ENCODE results near the gene CD69. TPM values are rescaled to one million over a fixed set of nuclear protein-coding genes. Genes with fewer than 3 reads are reported as not detected.

CD69 gene
- total and polyA plus RNA-seq, 12 donors = 0.17 to 6.2 (median 0.50) TPM; not detected in 2

DNA sequence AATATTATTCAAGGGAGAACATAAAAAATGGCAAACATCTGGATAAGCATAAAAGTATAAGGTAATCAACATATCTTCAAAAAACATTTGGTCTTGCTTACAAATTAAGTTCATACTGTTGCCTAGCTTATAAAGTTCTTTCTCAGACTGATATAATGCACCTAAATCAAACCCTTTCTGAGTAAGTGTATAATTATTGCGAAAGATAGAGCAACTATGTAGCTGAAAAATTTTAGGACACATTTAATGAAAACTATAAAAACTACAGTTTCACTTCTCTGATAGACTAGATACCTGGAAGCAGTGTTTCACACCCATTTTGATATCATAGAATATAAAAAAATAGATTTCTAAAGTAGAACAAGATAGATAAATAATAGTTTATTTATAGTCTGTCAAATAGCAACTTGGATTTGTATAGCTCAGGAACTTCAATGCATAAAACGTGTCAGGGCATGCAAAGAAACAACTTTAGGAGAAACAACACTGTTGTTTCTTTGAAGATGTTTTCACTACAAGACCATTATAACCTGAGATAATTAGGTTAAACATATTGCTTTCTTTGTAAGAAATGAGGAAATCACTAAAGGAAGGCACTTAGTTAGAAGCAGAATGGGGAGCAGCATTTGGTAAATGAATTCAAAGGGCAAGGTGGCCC is 35.4 kb downstream of the CD69 start:
- intact Hi-C loops (cut with DNase I) = no loop called here
- ATAC-seq (no peak), DNase-seq (no peak)
- no peak overlapping the region for H3K4me3 ChIP-seq
- H3K27ac ChIP-seq = no peak overlapping the region
- no peaks in the 10 kb centered on the region for H3K9me3 ChIP-seq
- peaks cover 0 to 7% (median 0%) of the 10 kb centered on the region in 7 donors for H3K27me3 ChIP-seq
- TF ChIP-seq, protein P1, sequence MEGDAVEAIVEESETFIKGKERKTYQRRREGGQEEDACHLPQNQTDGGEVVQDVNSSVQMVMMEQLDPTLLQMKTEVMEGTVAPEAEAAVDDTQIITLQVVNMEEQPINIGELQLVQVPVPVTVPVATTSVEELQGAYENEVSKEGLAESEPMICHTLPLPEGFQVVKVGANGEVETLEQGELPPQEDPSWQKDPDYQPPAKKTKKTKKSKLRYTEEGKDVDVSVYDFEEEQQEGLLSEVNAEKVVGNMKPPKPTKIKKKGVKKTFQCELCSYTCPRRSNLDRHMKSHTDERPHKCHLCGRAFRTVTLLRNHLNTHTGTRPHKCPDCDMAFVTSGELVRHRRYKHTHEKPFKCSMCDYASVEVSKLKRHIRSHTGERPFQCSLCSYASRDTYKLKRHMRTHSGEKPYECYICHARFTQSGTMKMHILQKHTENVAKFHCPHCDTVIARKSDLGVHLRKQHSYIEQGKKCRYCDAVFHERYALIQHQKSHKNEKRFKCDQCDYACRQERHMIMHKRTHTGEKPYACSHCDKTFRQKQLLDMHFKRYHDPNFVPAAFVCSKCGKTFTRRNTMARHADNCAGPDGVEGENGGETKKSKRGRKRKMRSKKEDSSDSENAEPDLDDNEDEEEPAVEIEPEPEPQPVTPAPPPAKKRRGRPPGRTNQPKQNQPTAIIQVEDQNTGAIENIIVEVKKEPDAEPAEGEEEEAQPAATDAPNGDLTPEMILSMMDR (IDR thresholded peaks at IDR 0.05) = no peak
- no peaks in the 10 kb centered on the region for H3K36me3 ChIP-seq
- WGBS, 2 donors = 60 to 64% methylated on average over 2 of the region's 2 CpGs
- peaks cover 0 to 28% (median 0%) of the 10 kb centered on the region in 9 donors for H3K4me1 ChIP-seq

DNA sequence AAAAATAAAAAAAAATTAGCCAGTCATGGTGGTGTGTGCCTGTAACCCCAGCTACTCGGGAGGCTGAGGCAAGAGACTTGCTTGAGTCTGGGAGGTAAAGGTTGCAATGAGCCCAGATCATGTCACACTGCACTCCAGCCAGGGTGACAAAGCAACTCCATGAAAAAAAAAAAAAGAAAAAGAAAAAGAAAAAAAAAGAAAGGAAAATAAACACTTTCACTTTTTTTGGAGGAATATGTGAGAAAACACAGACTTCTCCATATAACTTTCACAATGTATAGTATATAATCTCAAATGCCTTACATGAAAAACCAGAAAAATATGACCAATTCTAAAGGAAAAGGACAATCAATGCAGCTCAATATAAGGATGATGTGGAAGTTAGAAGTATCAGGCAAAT is 36.7 kb downstream of the CD69 start:
- intact Hi-C loops (cut with DNase I) = no loop called here
- DNase-seq (no peak), ATAC-seq (no peak)
- H3K9me3 ChIP-seq = no peaks in the 10 kb centered on the region
- H3K4me3 ChIP-seq = no peak overlapping the region
- peaks cover 0 to 21% (median 0%) of the 10 kb centered on the region in 9 donors for H3K4me1 ChIP-seq
- no peaks in the 10 kb centered on the region for H3K36me3 ChIP-seq
- peaks cover 0 to 7% (median 0%) of the 10 kb centered on the region in 7 donors for H3K27me3 ChIP-seq
- H3K27ac ChIP-seq = no peak overlapping the region
- TF ChIP-seq, protein P1 (IDR thresholded peaks at IDR 0.05) = no peak
- WGBS, 2 donors = 88 to 95% methylated on average over 1 of the region's 1 CpG

DNA sequence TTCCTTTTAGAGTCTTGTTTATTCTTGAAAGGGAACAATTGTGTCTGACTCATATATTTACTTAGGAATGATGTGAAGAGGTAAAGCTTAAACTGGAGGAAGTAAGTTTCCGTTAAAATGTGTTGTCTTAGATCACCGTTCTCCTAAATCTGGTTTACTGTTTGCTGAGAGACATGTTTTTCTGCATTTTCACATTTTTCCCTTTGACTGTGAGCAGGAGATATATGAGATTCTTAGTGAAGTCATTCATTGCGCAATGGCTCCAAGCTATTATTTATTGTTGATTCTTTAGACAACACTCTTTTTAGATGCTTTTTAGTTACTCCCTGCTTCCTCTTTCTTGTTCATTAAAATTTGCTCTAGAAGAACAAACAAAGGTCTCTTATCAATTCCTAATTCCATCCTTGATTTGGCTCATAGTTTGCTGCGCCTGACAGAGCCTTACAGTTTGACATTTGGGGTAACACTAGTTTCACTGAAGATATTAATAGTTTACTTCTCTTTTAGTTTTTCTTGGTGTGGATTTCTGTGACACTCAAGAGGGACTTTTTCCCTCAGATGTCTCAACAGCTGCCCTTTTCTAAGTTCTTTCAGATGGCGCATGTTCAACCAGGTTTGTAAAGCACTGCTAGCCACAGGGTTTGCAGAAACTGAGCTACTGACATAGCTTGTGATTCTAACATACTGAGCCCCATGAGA is 39.2 kb downstream of the CD69 start:
- no peaks in the 10 kb centered on the region for H3K9me3 ChIP-seq
- H3K27me3 ChIP-seq = peaks cover 0 to 7% (median 0%) of the 10 kb centered on the region in 7 donors
- WGBS, 2 donors = 80 to 81% methylated on average over 5 of the region's 5 CpGs
- ATAC-seq = no peak
- H3K36me3 ChIP-seq = no peaks in the 10 kb centered on the region
- DNase-seq = no peak
- TF ChIP-seq, protein P1 (IDR thresholded peaks at IDR 0.05) = no peak
- H3K27ac ChIP-seq = peak overlapping the region in 1 of 10 donors; percentile 27
- intact Hi-C loops (cut with DNase I) = no loop called here
- peaks cover 0 to 21% (median 0%) of the 10 kb centered on the region in 9 donors for H3K4me1 ChIP-seq
- no peak overlapping the region for H3K4me3 ChIP-seq

DNA sequence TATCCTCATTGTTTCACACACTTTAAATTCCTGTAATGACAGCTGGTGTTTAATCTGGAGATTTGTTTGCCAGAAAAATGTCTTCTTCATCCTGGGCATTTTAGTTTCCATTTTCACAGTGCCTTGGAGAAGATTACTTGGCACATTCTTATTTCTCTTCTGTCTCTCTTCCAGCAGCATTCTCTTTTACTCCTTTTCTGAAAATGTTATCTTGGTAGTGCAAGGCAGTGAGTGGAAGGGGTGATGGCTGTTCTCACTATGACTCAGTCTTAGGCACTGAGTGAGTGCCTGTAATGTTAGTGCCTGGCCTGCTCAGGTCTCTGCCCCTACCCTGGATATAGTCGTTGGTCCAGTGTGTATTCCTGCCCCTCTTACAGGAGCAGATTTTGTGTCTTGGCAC is 40.9 kb downstream of the CD69 start:
- intact Hi-C loops (cut with DNase I) = loop anchor here in 1 of 10 donors (10.0 kb wide), 1 partner anchor 385 kb away; no protein-coding TSS in a partner anchor
- whole genome bisulfite sequencing, 2 donors = 53 to 88% methylated on average over 1 of the region's 1 CpG

More for the DNA sequence above, 40.9 kb downstream of the CD69 start:
- H3K27ac ChIP-seq = no peak overlapping the region
- TF ChIP-seq, protein P1 (IDR thresholded peaks at IDR 0.05) = no peak
- DNase-seq = no peak
- H3K36me3 ChIP-seq = no peaks in the 10 kb centered on the region
- no peaks in the 10 kb centered on the region for H3K9me3 ChIP-seq
- no peak overlapping the region for H3K4me3 ChIP-seq
- peaks cover 0 to 7% (median 0%) of the 10 kb centered on the region in 7 donors for H3K27me3 ChIP-seq
- ATAC-seq = no peak
- H3K4me1 ChIP-seq = peaks cover 0 to 21% (median 0%) of the 10 kb centered on the region in 9 donors

Data from heart right ventricle (tissue), 16 donors.